Sigmoid colon (tissue), 7 donors: Measurements from ENCODE around the gene SSR3. TPM values are rescaled to one million over a fixed set of nuclear protein-coding genes. Genes with fewer than 3 reads are reported as not detected.

Source experiments
- DNase-seq: peaks from one replicate; pipeline ENCODE4 v3.0.0-alpha.2; 2019
- H3K27ac ChIP-seq, 4 donors: fragments of 200-600 bp; sonication (generic); one replicate each; pipeline ENCODE4 v1.5.1; 2016 to 2019; ENCODE audit warnings: mild to moderate bottlenecking in 1 of 4
- H3K27me3 ChIP-seq, 3 donors: fragments of 200-600 bp; sonication (generic); one replicate each; pipeline ENCODE4 v1.5.1; 2019; ENCODE audit warnings: mild to moderate bottlenecking in 1 of 3
- H3K36me3 ChIP-seq, 4 donors: fragments of 200-600 bp; sonication (generic); one replicate each; pipeline ENCODE4 v1.5.1; 2016 to 2019
- H3K4me1 ChIP-seq, 4 donors: fragments of 200-600 bp; sonication (generic); one replicate each; pipeline ENCODE4 v1.5.1; 2017 to 2019
- H3K4me3 ChIP-seq, 4 donors: fragments of 200-600 bp; sonication (generic); one replicate each; pipeline ENCODE4 v1.5.1; 2017 to 2019; ENCODE audit warnings: mild to moderate bottlenecking in 2 of 4, moderate library complexity in 1 of 4
- H3K9me3 ChIP-seq, 4 donors: fragments of 200-600 bp in 3 of 4; sonication (generic) in 3 of 4; one replicate each; pipeline versions ENCODE4 v1.5.1 to v1.6.1; 2013 to 2019
- EP300 ChIP-seq, 4 donors: sonication (generic); formaldehyde crosslinking; IDR thresholded peaks; one replicate each; pipeline ENCODE4 v1.6.1; 2017; ENCODE audit warnings: antibody characterized with exemption in 4 of 4
- POLR2A ChIP-seq, 2 donors: fragments of 450-650 bp; IDR thresholded peaks; one replicate each; pipeline ENCODE4 v1.6.1; 2016; ENCODE audit warnings: antibody characterized with exemption in 2 of 2, mild to moderate bottlenecking in 2 of 2, moderate library complexity in 2 of 2
- POLR2AphosphoS5 ChIP-seq, 4 donors: sonication (generic); formaldehyde crosslinking; IDR thresholded peaks; one replicate each; pipeline ENCODE4 v1.6.1; 2017; ENCODE audit warnings: antibody characterized with exemption in 4 of 4
- WGBS, 2 donors: extraction: QIAGEN DNeasy Blood & Tissue Kit; methylation state at CpG; one replicate each; pipeline ENCODE4 v1.1.7; 2013; 5-methylcytosine and 5-hydroxymethylcytosine counted together
- intact Hi-C: fragments of 100-400 bp; cut with DNase I; formaldehyde crosslinking; loops from one replicate; pipeline ENCODE4 v1.15.1; 2023
- polyA plus RNA-seq, 3 donors: library from polyadenylated mRNA; stranded (reverse); fragments of 200-250 nt; gene quantifications; one replicate each; pipeline ENCODE4 v1.2.3, GENCODE V29; 2013
- total RNA-seq, 4 donors: library from RNA; depleted of rRNA; stranded (reverse); fragments of >200 nt; gene quantifications; one replicate each; pipeline ENCODE4 v1.1.0, GENCODE V29; 2016
- TF ChIP-seq, protein P1 (sequence below), 4 experiments: fragments of 450-650 bp in 3 of 4; fragments of 200-600 bp in 1 of 4; IDR thresholded peaks; one replicate each; pipeline ENCODE4 v1.5.1; 2016 to 2019; ENCODE audit warnings: antibody characterized with exemption in 4 of 4, mild to moderate bottlenecking in 3 of 4, moderate library complexity in 2 of 4
- donor health status: healthy with polysubstance abuse.
- donor health status: Bipolar disorder and iron deficiency.
- donor health status: healthy.

SSR3 gene
- total and polyA plus RNA-seq, 7 donors = 59.2 to 113 (median 86.7) TPM

DNA sequence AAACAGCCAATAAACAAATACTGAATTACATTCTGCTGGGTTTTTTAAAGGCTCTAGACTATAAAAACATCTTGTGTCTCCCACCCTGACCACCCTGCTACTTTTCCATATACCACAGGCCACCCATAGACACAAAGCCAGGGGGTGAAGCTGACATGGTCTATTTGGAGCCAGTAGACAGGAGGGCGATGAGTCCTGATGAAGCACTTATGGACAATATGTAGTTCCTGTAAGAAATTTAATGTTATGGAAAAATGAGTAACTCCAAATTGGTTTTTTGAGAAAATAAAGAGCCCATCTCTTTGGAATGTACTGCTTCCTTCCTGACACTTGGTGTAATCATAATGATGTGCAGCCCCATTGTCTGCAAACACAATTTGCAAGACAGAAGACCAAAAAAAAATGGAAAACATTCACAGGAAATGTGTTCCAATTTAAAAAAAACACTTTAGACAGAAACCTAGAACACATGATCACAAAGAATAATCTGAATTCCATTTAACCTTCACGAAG lies 11.8 kb downstream of the SSR3 start:
- no peaks in the 10 kb centered on the region for H3K9me3 ChIP-seq
- peak overlapping the region; percentile 3 to 77 (median 72) for H3K27ac ChIP-seq
- TF ChIP-seq, protein P1, sequence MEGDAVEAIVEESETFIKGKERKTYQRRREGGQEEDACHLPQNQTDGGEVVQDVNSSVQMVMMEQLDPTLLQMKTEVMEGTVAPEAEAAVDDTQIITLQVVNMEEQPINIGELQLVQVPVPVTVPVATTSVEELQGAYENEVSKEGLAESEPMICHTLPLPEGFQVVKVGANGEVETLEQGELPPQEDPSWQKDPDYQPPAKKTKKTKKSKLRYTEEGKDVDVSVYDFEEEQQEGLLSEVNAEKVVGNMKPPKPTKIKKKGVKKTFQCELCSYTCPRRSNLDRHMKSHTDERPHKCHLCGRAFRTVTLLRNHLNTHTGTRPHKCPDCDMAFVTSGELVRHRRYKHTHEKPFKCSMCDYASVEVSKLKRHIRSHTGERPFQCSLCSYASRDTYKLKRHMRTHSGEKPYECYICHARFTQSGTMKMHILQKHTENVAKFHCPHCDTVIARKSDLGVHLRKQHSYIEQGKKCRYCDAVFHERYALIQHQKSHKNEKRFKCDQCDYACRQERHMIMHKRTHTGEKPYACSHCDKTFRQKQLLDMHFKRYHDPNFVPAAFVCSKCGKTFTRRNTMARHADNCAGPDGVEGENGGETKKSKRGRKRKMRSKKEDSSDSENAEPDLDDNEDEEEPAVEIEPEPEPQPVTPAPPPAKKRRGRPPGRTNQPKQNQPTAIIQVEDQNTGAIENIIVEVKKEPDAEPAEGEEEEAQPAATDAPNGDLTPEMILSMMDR (IDR thresholded peaks at IDR 0.05) = no peak
- TF ChIP-seq POLR2A (IDR thresholded peaks at IDR 0.05) = no peak
- no peak for TF ChIP-seq POLR2AphosphoS5 (IDR thresholded peaks at IDR 0.05)
- no peak for TF ChIP-seq EP300 (IDR thresholded peaks at IDR 0.05)
- intact Hi-C loops = loop anchor here (5.0 kb wide), 1 partner anchor 64 kb away; no protein-coding TSS in a partner anchor
- H3K27me3 ChIP-seq = no peaks in the 10 kb centered on the region
- H3K36me3 ChIP-seq = peaks cover 0 to 55% (median 3%) of the 10 kb centered on the region in 4 donors
- no peak for DNase-seq
- H3K4me1 ChIP-seq = peaks cover 0 to 95% (median 61%) of the 10 kb centered on the region in 4 donors
- 88 to 94% methylated on average over 2 of the region's 2 CpGs for WGBS, 2 donors
- H3K4me3 ChIP-seq = no peak overlapping the region

DNA sequence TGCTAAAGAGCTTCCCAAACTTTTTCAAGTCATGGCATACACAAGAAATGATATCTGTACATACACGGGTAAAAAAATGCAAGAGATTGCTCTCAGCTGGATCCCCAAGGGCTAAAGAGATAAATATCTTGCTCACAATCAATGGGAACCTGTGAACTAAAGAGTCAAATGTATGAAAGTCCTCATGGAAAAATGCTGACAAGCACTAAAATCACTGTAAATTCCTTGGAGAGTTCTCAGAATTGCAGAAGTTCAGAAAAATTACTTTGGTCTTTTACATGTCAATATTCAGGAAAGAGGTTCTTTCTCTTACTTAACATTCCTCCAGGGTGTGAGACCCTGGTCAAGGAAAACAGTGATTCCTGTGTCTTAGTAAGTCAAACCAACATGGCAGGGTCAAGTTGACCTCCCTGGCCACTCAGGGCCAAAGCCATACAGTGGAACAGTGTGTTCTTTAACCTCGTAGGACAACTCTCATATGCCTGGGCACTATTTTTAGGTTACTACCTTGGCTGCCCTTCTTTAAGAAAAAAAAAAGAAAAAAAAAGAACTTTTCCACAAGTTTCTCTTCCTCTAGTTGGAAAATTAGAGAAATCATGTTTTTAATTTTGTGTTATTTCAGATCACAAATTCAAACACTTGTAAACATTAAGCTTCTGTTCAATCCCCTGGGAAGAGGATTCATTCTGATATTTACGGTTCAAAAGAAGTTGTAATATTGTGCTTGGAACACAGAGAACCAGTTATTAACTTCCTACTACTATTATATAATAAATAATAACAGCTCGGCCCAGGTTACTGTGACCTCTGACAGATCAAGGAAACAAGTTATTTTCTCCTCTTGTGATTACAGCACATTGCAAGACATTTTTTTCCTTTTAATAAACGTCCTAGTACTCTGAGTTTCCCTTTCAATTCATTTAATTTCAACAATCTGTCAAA lies 12.5 kb downstream of the SSR3 start:
- WGBS, 2 donors = 75 to 76% methylated on average over 5 of the region's 5 CpGs
- Histone ChIP-seq H3K27ac (peak overlapping the region; percentile 3 to 77 (median 72)), H3K4me3 (no peak overlapping the region), H3K4me1 (peaks cover 0 to 95% (median 56%) of the 10 kb centered on the region in 4 donors), H3K36me3 (peaks cover 0 to 53% (median 3%) of the 10 kb centered on the region in 4 donors), H3K27me3 (no peaks in the 10 kb centered on the region), H3K9me3 (no peaks in the 10 kb centered on the region)
- no peak for DNase-seq
- intact Hi-C loops = loop anchor here (5.0 kb wide), 1 partner anchor 65 kb away; no protein-coding TSS in a partner anchor
- no peak for TF ChIP-seq POLR2A (IDR thresholded peaks at IDR 0.05)
- TF ChIP-seq EP300 (IDR thresholded peaks at IDR 0.05) = peak in 1 of 4 donors; percentile 50
- TF ChIP-seq, protein P1 (IDR thresholded peaks at IDR 0.05) = no peak
- TF ChIP-seq POLR2AphosphoS5 (IDR thresholded peaks at IDR 0.05) = peak in 1 of 4 donors; percentile 59

DNA sequence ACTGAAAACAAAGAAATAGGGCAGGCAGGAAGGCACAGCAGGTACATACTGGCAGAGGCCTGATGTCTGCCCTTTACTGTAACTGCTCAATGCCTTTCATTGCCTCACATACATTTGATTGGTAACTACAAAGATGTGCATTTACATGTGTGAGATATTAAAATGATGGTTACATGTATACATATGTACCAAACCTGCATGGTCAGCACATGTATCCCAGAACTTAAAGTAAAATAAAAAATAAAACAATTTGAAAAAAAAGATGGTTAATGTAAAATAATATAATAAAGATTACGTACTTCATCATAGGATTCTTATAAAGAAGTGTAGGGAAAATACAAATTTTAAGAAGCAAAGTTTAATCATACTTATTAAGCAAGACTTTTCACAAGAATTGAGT lies 15.1 kb downstream of the SSR3 start:
- Histone ChIP-seq H3K9me3 (no peaks in the 10 kb centered on the region), H3K4me3 (no peak overlapping the region), H3K4me1 (peaks cover 0 to 95% (median 58%) of the 10 kb centered on the region in 4 donors), H3K27me3 (no peaks in the 10 kb centered on the region), H3K27ac (peak overlapping the region in 3 of 4 donors; percentile 85 to 93 (median 85)), H3K36me3 (peaks cover 0 to 40% (median 3%) of the 10 kb centered on the region in 4 donors)
- intact Hi-C loops = loop anchor here (2.0 to 5.0 kb wide), 5 partner anchors 67 to 597 kb away; no protein-coding TSS in a partner anchor
- no peak for DNase-seq
- WGBS, 2 donors = 97 to 99% methylated on average over 1 of the region's 1 CpG
- TF ChIP-seq POLR2AphosphoS5 (IDR thresholded peaks at IDR 0.05) (no peak), POLR2A (IDR thresholded peaks at IDR 0.05) (no peak), EP300 (IDR thresholded peaks at IDR 0.05) (no peak)
- TF ChIP-seq, protein P1 (IDR thresholded peaks at IDR 0.05) = no peak

DNA sequence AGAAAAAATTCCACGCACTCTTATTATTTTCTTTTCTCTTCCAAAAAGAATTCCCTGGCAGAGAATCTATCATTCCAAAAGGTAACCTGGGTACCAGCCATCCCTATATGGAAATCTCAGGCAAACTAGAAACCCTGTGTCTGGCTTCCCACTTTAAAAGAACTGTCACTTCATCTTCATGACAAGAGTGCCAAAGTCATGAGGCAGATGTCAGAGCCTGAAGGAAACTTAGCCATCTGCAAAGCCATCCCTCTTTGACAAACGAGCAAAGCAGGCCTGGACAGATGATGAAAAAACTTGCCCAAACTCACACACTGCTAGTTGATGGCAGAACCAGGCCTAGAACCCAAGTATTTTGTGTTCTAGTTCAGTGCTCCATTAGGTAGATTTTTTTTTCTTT lies 15.9 kb downstream of the SSR3 start:
- intact Hi-C loops = loop anchor here (2.0 to 5.0 kb wide), 4 partner anchors 138 to 598 kb away; no protein-coding TSS in a partner anchor
- H3K4me1 ChIP-seq = peaks cover 0 to 95% (median 61%) of the 10 kb centered on the region in 4 donors

More for the DNA sequence above, 15.9 kb downstream of the SSR3 start:
- no peak for DNase-seq
- H3K36me3 ChIP-seq = peaks cover 0 to 34% (median 3%) of the 10 kb centered on the region in 4 donors
- H3K4me3 ChIP-seq = no peak overlapping the region
- H3K9me3 ChIP-seq = no peaks in the 10 kb centered on the region
- 89 to 90% methylated on average over 2 of the region's 2 CpGs for WGBS, 2 donors
- H3K27me3 ChIP-seq = no peaks in the 10 kb centered on the region
- H3K27ac ChIP-seq = peak overlapping the region; percentile 24 to 93 (median 85)
- TF ChIP-seq EP300 (IDR thresholded peaks at IDR 0.05) (no peak), POLR2AphosphoS5 (IDR thresholded peaks at IDR 0.05) (no peak), POLR2A (IDR thresholded peaks at IDR 0.05) (no peak)
- TF ChIP-seq, protein P1 (IDR thresholded peaks at IDR 0.05) = no peak
